ENCODE measurements around the gene DRAP1.

The DRAP1 gene

DNA sequence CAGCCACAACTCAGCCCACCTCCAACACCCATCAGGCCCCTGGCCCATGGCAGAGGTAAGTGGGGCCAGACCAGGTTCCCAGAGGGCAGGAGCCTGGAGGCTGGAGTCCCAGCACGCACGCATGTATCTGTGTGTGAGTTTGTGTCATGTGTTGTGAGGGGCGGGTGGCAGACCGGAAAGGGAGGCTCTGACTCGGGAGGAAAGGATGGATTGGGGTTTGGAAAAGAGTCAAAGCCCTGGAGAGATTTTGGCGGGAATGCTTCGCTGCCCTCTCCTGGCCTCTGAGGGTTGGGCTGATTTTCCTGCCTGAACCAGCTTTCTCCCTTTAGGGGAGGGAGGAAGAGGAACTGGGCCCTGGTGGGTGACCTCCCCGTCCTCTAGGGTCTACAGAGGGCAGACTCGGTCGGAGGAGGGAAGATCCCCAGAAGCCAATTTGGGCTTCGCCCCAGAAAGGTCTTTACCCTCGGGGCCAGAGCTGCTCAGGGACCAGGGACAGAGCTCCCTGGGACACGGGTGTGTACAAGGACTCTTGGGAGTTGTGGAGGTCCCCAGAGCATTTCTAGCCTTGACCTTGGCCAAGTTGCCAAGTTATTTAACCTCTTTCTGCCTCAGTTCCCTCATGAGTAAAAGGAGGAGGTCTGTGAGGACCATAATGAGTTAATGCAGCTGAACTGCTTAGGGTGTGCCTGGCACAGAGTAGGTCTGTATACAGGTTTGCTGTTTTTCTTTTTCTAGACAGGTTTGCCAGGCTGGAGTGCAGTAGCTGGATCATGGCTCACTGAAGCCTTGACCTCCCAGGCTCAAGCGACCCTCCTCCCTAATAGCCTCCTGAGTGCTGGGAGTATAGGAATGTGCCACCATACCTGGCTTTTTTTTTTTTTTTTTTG lies 7.3 kb upstream of the DRAP1 start:
- Mint-ChIP-seq H3K27ac (no peak overlapping the region), H3K27me3 (ENCODE audit: low read depth) (peaks cover 2% of the 10 kb centered on the region), H3K4me3 (no peak overlapping the region), H3K4me1 (ENCODE audit: low read depth) (peaks cover 22% of the 10 kb centered on the region), H3K9me3 (no peaks in the 10 kb centered on the region), H3K36me3 (ENCODE audit: low read depth) (peaks cover 11% of the 10 kb centered on the region)

DNA sequence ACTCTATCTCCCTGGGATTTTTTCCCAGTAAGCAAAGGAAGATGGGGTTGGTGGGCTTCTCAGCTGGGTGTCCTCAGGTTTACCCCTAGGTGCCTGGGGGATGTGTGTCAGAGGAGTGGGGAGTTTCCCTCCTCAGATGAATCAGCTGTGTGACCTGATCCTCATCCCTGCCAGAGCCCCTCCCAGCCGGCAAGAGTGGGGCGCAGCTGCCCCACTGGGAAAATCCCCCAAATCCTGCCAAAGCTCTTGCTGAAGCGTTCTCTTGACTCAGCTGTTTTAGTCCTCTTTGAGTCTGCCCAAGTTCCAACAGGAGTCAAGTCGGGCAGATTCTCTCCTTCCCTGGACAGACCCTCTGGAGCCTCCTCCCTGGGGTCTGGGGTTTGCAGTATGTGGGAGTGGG lies 6.4 kb upstream of the DRAP1 start:
- no peak overlapping the region for H3K27ac Mint-ChIP-seq
- H3K4me3 Mint-ChIP-seq: no peak overlapping the region
- peaks cover 12% of the 10 kb centered on the region for H3K36me3 Mint-ChIP-seq (ENCODE audit: low read depth)
- peaks cover 26% of the 10 kb centered on the region for H3K4me1 Mint-ChIP-seq (ENCODE audit: low read depth)
- no peaks in the 10 kb centered on the region for H3K27me3 Mint-ChIP-seq (ENCODE audit: low read depth)
- H3K9me3 Mint-ChIP-seq: no peaks in the 10 kb centered on the region

DNA sequence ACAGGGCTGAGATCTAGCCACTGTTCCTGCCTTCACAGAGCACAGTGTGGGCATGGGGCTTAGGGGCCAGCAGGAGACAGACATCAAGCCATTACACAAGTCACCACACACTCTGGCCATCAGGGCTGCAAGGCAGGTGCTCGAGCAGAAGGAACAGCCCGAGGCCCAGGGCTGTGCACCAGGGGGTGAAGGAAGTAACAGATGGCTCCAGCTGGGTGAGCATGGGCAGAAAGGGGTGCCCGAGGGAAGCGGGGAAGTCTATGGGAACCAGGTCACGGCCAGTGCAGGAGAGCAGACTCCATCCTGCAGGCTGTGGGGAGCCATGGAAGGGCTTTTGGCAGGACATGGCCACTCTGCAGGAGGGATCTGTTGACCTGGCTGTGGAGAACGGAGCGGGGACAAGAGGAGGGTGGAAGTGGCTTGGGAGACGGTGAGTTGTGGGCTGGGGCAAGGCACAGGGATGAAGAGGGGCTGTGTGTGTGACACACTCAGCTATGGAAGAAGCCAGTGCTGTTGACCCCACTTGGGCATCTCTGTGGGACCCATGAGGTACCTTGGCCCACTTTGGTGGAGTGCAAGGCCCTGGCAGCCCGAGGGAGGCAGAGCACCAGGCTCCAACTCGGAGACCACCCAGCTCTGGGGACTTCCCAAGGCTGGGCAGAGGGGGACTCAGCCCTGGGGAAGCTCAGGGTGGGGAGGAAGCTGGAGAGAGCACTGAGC lies 4.0 kb upstream of the DRAP1 start:
- Mint-ChIP-seq H3K4me1 (ENCODE audit: low read depth) (peaks cover 21% of the 10 kb centered on the region), H3K27ac (no peak overlapping the region), H3K9me3 (no peaks in the 10 kb centered on the region), H3K27me3 (ENCODE audit: low read depth) (no peaks in the 10 kb centered on the region), H3K36me3 (ENCODE audit: low read depth) (peaks cover 15% of the 10 kb centered on the region), H3K4me3 (peak overlapping the region; percentile 44)

DNA sequence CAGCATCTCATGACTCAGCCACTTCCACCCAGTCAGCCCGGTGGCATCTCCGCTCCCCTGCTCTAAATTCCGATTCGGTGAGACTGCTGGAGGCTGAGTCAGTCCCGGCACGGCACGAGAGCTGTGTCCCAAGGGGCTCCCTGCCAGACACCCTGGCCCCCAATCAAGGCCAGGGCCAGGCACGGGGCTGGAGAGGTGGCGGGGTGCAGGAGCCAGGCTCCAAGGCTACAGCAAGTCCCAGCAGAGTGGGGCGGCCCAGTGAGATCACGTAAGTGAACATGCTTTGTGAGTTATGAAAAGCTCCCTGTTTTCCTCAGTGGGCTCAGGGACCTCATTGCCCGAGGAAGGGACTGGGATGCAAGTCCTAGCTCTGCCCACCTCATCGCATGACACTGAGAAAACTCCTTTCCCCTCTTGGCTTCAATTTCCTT lies 3.4 kb upstream of the DRAP1 start:
- H3K4me3 Mint-ChIP-seq: no peak overlapping the region
- H3K27ac Mint-ChIP-seq: no peak overlapping the region
- H3K36me3 Mint-ChIP-seq (ENCODE audit: low read depth): peaks cover 15% of the 10 kb centered on the region
- H3K9me3 Mint-ChIP-seq: no peaks in the 10 kb centered on the region
- H3K27me3 Mint-ChIP-seq (ENCODE audit: low read depth): no peaks in the 10 kb centered on the region
- peaks cover 21% of the 10 kb centered on the region for H3K4me1 Mint-ChIP-seq (ENCODE audit: low read depth)

DNA sequence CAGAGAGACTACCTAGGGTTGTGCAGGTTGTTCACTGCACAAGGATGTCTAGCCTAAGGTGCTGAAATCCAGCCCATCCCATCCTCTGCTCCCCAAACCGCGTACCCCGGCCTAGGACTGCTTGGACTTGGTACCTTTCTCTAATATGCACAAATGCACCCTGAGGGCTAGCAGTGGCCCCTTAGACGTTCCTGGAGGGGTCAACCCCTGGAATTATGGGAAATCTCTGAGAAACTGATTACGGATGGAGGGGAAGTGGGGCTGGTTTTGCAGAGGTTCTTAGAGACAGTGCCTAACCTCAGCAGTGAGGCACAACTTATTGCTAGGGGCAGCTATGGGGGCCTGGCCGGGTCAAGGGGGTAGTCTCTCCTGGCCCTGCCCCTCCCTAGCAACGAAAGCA lies 2.8 kb upstream of the DRAP1 start:
- H3K9me3 Mint-ChIP-seq: no peaks in the 10 kb centered on the region
- H3K27ac Mint-ChIP-seq: no peak overlapping the region
- H3K4me1 Mint-ChIP-seq (ENCODE audit: low read depth): peaks cover 20% of the 10 kb centered on the region
- peaks cover 15% of the 10 kb centered on the region for H3K36me3 Mint-ChIP-seq (ENCODE audit: low read depth)
- peak overlapping the region; percentile 85 for H3K4me3 Mint-ChIP-seq
- H3K27me3 Mint-ChIP-seq (ENCODE audit: low read depth): no peaks in the 10 kb centered on the region

DNA sequence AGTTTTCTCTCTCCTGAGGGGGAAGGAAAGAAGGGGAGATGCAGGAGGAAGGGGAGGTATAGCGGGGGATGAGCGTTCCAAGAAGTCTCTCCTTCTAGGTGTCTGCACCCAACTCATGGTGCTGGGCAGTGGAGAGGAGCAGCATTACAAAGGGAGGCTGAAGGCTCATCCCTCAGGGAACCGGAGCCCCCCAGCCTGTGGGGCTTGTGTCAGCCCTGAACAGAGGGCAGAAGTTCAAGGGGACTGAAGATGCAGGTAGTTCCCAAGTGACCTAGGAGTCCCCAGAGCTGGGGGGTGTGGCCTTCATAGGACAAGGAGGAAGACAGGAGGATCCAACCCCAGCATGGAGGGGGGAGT lies 2.2 kb upstream of the DRAP1 start:
- Mint-ChIP-seq H3K36me3 (ENCODE audit: low read depth) (peaks cover 16% of the 10 kb centered on the region), H3K4me3 (peak overlapping the region; percentile 85), H3K4me1 (ENCODE audit: low read depth) (peaks cover 20% of the 10 kb centered on the region), H3K9me3 (no peaks in the 10 kb centered on the region), H3K27ac (no peak overlapping the region), H3K27me3 (ENCODE audit: low read depth) (no peaks in the 10 kb centered on the region)

DNA sequence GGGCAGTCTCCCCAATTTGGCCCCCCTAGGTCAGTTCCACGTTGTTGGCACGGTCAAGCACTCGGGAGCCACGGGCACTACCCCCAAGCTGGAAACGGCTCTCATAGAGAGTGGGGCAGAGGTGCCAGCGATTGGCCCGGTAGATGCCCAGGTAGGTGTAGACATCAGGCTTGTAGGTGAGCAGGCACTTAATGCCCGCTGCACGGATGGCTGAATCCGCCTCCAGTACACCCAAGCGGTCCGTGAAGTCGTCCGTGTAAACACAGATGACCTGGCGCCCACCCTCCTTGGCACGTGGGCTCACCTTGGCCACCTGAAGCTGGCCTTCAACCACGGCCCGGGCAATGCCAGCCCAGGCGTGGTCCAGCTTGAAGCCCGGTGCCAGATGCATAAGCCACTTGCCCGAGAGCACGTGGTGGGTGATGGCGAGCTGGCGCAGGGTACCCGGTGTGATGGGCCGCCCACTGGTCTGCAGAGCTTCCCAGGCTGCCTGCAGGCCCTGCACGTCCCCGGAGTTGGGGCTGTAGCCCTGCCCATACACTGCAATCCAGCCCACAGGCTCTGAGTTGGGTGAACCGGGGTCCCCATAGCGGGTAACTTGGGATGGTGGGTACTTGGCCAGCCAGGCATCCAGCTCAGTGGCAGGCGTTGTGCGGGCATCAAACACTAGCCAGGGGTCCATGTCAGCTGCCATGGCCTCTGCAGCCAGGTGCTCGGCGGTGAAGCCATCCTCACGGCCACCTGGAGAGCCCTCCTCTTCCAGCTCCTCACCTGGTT lies 1.6 kb upstream of the DRAP1 start:
- Mint-ChIP-seq H3K27me3 (ENCODE audit: low read depth) (no peaks in the 10 kb centered on the region), H3K4me1 (ENCODE audit: low read depth) (peaks cover 20% of the 10 kb centered on the region), H3K27ac (no peak overlapping the region), H3K36me3 (ENCODE audit: low read depth) (peaks cover 21% of the 10 kb centered on the region), H3K9me3 (no peaks in the 10 kb centered on the region), H3K4me3 (peak overlapping the region; percentile 85)

DNA sequence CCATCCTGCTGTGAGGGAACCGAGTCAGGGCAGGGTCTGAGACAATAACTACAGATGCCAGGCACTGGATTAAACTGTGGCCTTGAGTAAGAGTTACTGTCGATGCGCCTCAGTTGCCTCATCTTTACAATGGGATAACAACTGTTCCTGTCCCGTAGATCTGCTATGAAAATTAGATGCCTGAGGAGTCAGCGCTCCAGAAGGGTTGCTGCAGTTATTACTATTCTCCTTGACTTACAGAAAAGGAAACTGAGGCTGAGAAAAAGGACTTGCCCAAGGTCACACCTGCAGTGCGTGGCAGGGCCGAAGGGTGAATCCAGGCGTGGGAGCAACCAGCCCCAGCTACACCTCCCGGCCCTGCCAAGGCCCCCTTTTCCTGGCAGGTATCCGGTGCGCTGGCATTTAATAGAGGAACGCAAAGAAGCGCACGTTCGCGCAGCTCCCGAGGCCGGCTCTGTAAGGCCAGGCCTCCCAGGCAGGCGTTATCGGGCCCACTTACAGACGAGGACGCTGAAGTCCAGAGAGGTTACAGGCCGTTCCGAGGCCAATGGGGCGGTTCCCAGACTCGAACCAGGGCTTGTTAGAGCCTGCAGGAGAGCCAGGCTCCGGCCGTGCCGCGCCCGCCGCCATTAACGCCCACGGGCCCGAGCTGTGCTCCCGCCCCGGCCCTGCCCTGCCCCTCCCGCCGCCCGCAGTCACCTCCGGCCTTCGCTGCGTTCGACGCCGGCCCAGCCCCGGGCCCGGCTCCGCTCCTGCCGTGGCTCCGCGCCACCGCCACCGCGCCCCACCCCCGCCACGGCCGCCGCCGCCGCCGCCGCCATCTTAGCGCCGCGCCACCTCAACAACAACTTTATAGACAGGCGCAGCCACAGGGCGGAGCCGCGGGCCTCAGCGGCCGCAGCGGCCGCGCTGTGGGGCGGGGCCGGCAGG lies 750 bp upstream of the DRAP1 start, which contains the start of gene C11orf68:
C11orf68 (minus strand) TSS at position 852 of the 930 bp plus-strand sequence; CDS start at position 821, 31 bp downstream.
- H3K9me3 Mint-ChIP-seq: no peaks in the 10 kb centered on the region
- H3K4me1 Mint-ChIP-seq (ENCODE audit: low read depth): peaks cover 22% of the 10 kb centered on the region

DNA sequence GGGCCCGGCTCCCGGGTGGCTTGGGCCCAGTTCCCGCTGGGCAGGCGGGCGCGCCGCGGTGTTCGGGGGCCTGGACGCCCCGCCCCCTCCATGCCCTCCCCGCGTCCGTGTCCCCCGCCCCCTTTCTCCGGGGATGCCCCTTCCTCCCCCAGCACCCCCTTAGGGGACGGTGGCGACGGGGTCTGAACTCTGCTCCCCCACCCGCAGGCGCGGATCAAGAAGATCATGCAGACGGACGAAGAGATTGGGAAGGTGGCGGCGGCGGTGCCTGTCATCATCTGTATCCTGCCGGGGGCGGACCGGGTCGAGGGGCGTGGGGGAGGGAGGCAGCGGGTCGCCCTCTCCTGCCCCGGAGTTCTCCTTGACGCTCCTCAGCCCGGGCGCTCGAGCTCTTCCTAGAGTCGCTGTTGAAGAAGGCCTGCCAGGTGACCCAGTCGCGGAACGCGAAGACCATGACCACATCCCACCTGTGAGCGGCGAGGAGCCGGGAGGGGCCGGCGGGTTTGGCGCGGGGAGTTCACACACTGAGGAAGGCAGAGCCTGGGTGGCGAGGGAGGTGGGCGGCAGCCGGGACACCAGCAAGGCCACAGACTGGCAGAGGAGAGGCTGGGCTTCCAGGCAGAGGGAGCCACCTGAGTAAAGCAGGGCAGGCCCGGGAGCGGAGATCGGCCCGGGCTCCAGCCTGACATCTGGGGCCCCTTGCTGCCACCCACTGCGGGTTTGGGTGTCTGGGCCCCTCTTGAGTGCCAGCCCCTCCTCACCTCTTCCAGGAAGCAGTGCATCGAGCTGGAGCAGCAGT lies 546 bp downstream of the DRAP1 start:
- H3K4me1 Mint-ChIP-seq (ENCODE audit: low read depth): peaks cover 22% of the 10 kb centered on the region

More for the DNA sequence above, 750 bp upstream of the DRAP1 start, which contains the start of gene C11orf68:
- peak within 1 kb of the TSS; percentile 92 for H3K4me3 Mint-ChIP-seq
- no peaks in the 10 kb centered on the region for H3K27me3 Mint-ChIP-seq (ENCODE audit: low read depth)
- H3K27ac Mint-ChIP-seq: peak within 1 kb of the TSS; percentile 86
- peaks cover 29% of the 10 kb centered on the region for H3K36me3 Mint-ChIP-seq (ENCODE audit: low read depth)

DNA sequence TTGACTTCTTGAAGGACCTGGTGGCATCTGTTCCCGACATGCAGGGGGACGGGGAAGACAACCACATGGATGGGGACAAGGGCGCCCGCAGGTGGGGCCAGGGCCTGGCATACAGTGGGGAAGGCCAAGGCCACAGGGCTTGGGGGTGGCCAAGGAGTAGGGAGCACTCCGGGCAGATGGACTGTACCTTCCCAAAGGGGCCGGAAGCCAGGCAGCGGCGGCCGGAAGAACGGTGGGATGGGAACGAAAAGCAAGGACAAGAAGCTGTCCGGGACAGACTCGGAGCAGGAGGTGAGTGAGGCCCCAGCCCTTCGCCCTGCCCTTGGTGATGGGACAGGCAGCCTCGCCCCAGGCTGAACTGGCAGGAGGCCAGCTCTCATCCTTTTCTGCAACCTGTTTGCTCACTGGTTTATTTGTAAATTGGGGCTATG lies 1.2 kb downstream of the DRAP1 start:
- peak overlapping the region; percentile 86 for H3K27ac Mint-ChIP-seq
- peak overlapping the region; percentile 92 for H3K4me3 Mint-ChIP-seq
- peaks cover 16% of the 10 kb centered on the region for H3K4me1 Mint-ChIP-seq (ENCODE audit: low read depth)
- no peaks in the 10 kb centered on the region for H3K9me3 Mint-ChIP-seq
- peaks cover 24% of the 10 kb centered on the region for H3K36me3 Mint-ChIP-seq (ENCODE audit: low read depth)
- no peaks in the 10 kb centered on the region for H3K27me3 Mint-ChIP-seq (ENCODE audit: low read depth)

More for the DNA sequence above, 546 bp downstream of the DRAP1 start:
- H3K27me3 Mint-ChIP-seq (ENCODE audit: low read depth): no peaks in the 10 kb centered on the region
- no peaks in the 10 kb centered on the region for H3K9me3 Mint-ChIP-seq
- peak overlapping the region; percentile 86 for H3K27ac Mint-ChIP-seq
- H3K4me3 Mint-ChIP-seq: peak overlapping the region; percentile 92
- H3K36me3 Mint-ChIP-seq (ENCODE audit: low read depth): peaks cover 29% of the 10 kb centered on the region

DNA sequence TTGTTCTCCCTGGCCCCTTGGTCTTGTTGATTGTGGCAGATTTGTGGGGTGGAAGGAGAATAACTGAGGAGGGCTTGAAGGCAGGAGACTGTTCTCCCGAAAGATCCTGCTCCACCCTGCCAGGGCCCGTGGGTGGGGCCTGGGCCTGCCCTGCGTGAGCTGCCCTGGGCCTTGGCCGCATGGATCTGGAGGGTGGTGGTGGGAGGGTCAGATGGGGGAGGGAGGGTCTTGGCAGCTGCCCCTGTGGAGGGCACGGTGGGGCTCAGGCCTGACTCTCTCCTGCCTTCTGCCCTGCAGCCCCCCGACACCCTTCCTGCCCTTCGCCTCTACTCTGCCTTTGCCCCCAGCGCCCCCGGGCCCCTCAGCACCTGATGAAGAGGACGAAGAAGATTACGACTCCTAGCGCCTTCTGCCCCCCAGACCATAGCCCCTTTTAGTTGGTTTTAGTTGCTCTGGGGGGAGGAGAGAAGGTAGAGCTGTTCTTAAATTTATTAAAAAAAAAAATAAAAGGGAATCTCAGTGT lies 1.9 kb downstream of the DRAP1 start:
- Mint-ChIP-seq H3K4me3 (peak overlapping the region; percentile 92), H3K4me1 (ENCODE audit: low read depth) (peaks cover 18% of the 10 kb centered on the region), H3K27ac (no peak overlapping the region), H3K27me3 (ENCODE audit: low read depth) (no peaks in the 10 kb centered on the region), H3K9me3 (no peaks in the 10 kb centered on the region), H3K36me3 (ENCODE audit: low read depth) (peaks cover 24% of the 10 kb centered on the region)

DNA sequence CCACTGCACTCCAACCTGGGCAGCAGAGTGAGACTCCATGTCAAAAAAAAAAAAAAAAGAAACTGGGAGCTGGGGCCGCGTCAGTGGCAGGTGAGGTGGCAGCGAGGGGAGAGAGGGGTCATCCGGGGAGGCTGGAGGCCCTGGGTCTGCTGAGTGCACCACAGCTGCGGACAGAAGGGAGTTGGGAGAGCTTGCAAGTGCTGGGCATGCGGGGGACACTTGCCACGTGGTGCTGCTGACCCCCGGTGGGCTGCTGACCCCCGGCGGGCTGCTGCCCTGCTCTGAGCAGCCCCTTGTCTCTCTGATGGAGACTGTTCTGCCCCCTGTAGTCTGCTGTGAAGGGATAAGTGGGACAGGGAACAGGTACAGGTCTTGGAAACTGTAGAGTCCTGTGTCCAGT lies 2.6 kb downstream of the DRAP1 start:
- H3K9me3 Mint-ChIP-seq: no peaks in the 10 kb centered on the region
- no peaks in the 10 kb centered on the region for H3K27me3 Mint-ChIP-seq (ENCODE audit: low read depth)
- peaks cover 13% of the 10 kb centered on the region for H3K4me1 Mint-ChIP-seq (ENCODE audit: low read depth)
- H3K27ac Mint-ChIP-seq: peak overlapping the region; percentile 17
- H3K4me3 Mint-ChIP-seq: no peak overlapping the region
- peaks cover 19% of the 10 kb centered on the region for H3K36me3 Mint-ChIP-seq (ENCODE audit: low read depth)

DNA sequence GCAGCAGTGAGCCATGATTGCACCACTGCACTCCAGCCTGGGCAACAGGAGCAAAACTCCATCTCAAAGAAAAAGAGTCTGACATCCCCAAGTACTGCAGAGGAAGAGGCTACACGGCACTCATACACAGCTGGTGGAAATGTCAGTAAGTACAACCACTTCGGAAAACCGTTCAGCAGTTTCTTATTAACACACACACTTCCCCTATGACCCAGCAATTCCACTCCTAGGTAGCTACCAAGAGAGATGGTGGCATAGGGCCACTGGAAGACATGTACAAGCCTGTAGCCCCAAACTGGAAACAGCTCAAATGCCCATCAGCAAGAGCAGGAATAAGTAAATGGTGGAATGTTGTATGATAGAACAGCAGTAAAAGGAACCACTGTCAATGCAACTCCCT lies 3.3 kb downstream of the DRAP1 start:
- no peak overlapping the region for H3K27ac Mint-ChIP-seq
- H3K36me3 Mint-ChIP-seq (ENCODE audit: low read depth): peaks cover 21% of the 10 kb centered on the region
- peaks cover 13% of the 10 kb centered on the region for H3K4me1 Mint-ChIP-seq (ENCODE audit: low read depth)
- H3K4me3 Mint-ChIP-seq: no peak overlapping the region
- H3K9me3 Mint-ChIP-seq: no peaks in the 10 kb centered on the region
- no peaks in the 10 kb centered on the region for H3K27me3 Mint-ChIP-seq (ENCODE audit: low read depth)

Data from T-helper 1 cell treated with Interleukin-12 subunit alpha and Interleukin-12 subunit beta and Interleukin-4 antibody, amounts not matched to agents 30 μg/mL and 1 μg/mL, for 36 hours (primary cell).